ENCODE results near the gene SF3B6. TPM values are rescaled to one million over a fixed set of nuclear protein-coding genes. Genes with fewer than 3 reads are reported as not detected.

SF3B6 gene
- total and polyA plus RNA-seq, 9 of the 15 experiments (the other 6 are each of a cell fraction or from before 2014, with no cell fraction given), result 146 to 591 (median 295) TPM

DNA sequence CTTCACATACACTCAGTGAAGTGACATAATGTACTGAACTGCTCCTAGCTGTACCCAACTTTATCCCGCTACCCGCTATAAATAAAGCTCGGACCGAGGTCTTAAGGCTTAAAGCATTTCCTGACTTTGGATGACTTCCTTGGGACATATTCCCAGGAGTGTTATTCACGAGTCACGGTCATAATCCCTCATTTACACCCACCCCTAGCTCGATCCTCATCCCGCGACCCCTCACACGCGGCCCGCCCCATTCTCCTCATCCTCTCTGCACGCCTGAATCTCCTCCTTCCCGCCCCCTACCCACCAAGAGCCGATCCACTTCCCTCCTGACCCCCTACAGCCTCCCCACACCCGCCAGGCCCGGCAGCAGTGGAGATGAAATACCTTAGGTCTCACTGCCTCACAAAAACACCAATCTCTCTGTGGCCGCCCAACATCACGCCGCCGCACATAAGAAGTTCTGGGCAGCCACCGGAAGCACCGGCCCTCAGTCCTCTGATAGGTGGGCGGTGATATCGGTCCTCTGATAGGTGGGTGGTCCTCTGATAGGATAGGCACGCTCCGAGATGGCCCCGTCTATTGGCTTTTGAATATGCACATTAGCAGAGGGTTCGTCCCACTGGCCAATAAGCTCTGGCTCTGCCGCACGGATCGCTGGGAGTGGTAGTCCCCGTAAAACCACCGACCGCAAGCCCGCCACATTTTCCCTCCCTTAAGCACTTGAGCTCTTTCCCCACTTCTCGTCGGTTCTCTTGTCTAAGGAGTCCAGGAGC is 29.0 kb downstream of the SF3B6 start, which contains the start of gene WDCP (continued):
- no peak for TF ChIP-seq NCOR1 (IDR thresholded peaks at IDR 0.05)
- no peak for TF ChIP-seq RFX7 (CRISPR knock-in tag; IDR thresholded peaks at IDR 0.05)
- no peak for TF ChIP-seq TCF3 (CRISPR knock-in tag; IDR thresholded peaks at IDR 0.05)
- TF ChIP-seq, protein P1, sequence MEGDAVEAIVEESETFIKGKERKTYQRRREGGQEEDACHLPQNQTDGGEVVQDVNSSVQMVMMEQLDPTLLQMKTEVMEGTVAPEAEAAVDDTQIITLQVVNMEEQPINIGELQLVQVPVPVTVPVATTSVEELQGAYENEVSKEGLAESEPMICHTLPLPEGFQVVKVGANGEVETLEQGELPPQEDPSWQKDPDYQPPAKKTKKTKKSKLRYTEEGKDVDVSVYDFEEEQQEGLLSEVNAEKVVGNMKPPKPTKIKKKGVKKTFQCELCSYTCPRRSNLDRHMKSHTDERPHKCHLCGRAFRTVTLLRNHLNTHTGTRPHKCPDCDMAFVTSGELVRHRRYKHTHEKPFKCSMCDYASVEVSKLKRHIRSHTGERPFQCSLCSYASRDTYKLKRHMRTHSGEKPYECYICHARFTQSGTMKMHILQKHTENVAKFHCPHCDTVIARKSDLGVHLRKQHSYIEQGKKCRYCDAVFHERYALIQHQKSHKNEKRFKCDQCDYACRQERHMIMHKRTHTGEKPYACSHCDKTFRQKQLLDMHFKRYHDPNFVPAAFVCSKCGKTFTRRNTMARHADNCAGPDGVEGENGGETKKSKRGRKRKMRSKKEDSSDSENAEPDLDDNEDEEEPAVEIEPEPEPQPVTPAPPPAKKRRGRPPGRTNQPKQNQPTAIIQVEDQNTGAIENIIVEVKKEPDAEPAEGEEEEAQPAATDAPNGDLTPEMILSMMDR (IDR thresholded peaks at IDR 0.05 in 2 of 3, conservative IDR thresholded peaks at IDR 0.05 in 1 of 3; ENCODE audit: insufficient read depth in 2 of 3, low read depth in 1 of 3, low read length in 3 of 3), result no peak
- no peak for TF ChIP-seq CBX5 (IDR thresholded peaks at IDR 0.05; ENCODE audit: borderline replicate concordance, low read depth)
- TF ChIP-seq, protein P2, sequence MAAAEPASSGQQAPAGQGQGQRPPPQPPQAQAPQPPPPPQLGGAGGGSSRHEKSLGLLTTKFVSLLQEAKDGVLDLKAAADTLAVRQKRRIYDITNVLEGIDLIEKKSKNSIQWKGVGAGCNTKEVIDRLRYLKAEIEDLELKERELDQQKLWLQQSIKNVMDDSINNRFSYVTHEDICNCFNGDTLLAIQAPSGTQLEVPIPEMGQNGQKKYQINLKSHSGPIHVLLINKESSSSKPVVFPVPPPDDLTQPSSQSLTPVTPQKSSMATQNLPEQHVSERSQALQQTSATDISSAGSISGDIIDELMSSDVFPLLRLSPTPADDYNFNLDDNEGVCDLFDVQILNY (CRISPR knock-in tag; IDR thresholded peaks at IDR 0.05), result no peak
- no peak for TF ChIP-seq BCL6 (CRISPR knock-in tag; IDR thresholded peaks at IDR 0.05)
- no peak for TF ChIP-seq KAT7 (CRISPR knock-in tag; IDR thresholded peaks at IDR 0.05; ENCODE audit: borderline replicate concordance)
- TF ChIP-seq ARHGAP35 (IDR thresholded peaks at IDR 0.05; ENCODE audit: partially characterized antibody), result no peak
- TF ChIP-seq ZNF324 (CRISPR knock-in tag; IDR thresholded peaks at IDR 0.05), result no peak
- TF ChIP-seq ZNF436 (CRISPR knock-in tag; IDR thresholded peaks at IDR 0.05), result no peak
- TF ChIP-seq U2AF2 (optimal IDR thresholded peaks at IDR 0.05; ENCODE audit: low read depth, low read length), result no peak
- TF ChIP-seq ZNF830 (CRISPR knock-in tag; IDR thresholded peaks at IDR 0.05), result no peak
- TF ChIP-seq, protein P3, sequence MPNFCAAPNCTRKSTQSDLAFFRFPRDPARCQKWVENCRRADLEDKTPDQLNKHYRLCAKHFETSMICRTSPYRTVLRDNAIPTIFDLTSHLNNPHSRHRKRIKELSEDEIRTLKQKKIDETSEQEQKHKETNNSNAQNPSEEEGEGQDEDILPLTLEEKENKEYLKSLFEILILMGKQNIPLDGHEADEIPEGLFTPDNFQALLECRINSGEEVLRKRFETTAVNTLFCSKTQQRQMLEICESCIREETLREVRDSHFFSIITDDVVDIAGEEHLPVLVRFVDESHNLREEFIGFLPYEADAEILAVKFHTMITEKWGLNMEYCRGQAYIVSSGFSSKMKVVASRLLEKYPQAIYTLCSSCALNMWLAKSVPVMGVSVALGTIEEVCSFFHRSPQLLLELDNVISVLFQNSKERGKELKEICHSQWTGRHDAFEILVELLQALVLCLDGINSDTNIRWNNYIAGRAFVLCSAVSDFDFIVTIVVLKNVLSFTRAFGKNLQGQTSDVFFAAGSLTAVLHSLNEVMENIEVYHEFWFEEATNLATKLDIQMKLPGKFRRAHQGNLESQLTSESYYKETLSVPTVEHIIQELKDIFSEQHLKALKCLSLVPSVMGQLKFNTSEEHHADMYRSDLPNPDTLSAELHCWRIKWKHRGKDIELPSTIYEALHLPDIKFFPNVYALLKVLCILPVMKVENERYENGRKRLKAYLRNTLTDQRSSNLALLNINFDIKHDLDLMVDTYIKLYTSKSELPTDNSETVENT (CRISPR knock-in tag; IDR thresholded peaks at IDR 0.05), result no peak
- no peak for TF ChIP-seq ZNF274 (IDR thresholded peaks at IDR 0.05; ENCODE audit: borderline replicate concordance, low read depth, low read length)
- no peak for TF ChIP-seq HDGF (IDR thresholded peaks at IDR 0.05)
- TF ChIP-seq FOXK1 (CRISPR knock-in tag; IDR thresholded peaks at IDR 0.05; ENCODE audit: borderline replicate concordance), result no peak
- TF ChIP-seq, protein P4, sequence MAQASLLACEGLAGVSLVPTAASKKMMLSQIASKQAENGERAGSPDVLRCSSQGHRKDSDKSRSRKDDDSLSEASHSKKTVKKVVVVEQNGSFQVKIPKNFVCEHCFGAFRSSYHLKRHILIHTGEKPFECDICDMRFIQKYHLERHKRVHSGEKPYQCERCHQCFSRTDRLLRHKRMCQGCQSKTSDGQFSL (CRISPR knock-in tag; IDR thresholded peaks at IDR 0.05), result no peak
- TF ChIP-seq, protein P4 (tag; IDR thresholded peaks at IDR 0.05), result no peak
- TF ChIP-seq, protein P5, sequence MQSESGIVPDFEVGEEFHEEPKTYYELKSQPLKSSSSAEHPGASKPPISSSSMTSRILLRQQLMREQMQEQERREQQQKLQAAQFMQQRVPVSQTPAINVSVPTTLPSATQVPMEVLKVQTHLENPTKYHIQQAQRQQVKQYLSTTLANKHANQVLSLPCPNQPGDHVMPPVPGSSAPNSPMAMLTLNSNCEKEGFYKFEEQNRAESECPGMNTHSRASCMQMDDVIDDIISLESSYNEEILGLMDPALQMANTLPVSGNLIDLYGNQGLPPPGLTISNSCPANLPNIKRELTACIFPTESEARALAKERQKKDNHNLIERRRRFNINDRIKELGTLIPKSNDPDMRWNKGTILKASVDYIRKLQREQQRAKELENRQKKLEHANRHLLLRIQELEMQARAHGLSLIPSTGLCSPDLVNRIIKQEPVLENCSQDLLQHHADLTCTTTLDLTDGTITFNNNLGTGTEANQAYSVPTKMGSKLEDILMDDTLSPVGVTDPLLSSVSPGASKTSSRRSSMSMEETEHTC (IDR thresholded peaks at IDR 0.05), result no peak
- TF ChIP-seq FOXP1 (CRISPR knock-in tag; IDR thresholded peaks at IDR 0.05), result no peak
- TF ChIP-seq MTA3 (IDR thresholded peaks at IDR 0.05; ENCODE audit: borderline replicate concordance), result peak; percentile 81; the same call in 1 of the 2 replicates
- no peak for TF ChIP-seq STAT5B (CRISPR knock-in tag; IDR thresholded peaks at IDR 0.05)

Measured in K562 (cell line).